Endothelial cell of umbilical vein (primary cell): ENCODE measurements around the gene TIGD1. TPM values are rescaled to one million over a fixed set of nuclear protein-coding genes. Genes with fewer than 3 reads are reported as not detected.

Experiments
- BruUV-seq: library from RNA; stranded (reverse); fragments of 400-500 nt; replicated peaks from 2 replicates; lab custom pipeline; 2021; lab: Mats Ljungman, UMichigan
- CTCF ChIA-PET: fragments of 300-600, 350-600 bp; sonication (Branson Sonifier 250); formaldehyde crosslinking; loops from one replicate; lab custom pipeline; 2021; ENCODE audit warnings: antibody characterized with exemption, inconsistent platforms; lab: Charles Lee
- POLR2A ChIA-PET: fragments of 300-600, 350-600 bp; sonication (Branson Sonifier 250); formaldehyde crosslinking; loops from one replicate; lab custom pipeline; 2021; ENCODE audit warnings: antibody characterized with exemption, inconsistent platforms; lab: Charles Lee
- DNase-seq: peaks from one replicate; pipeline ENCODE4 v3.0.0-alpha.2; 2011; ENCODE audit warnings: low read depth, low spot score
- FAIRE-seq: peaks from 2 replicates; lab custom pipeline; 2011; peaks lifted over from hg19 to GRCh38; lab: Jason Lieb, UNC
- H2AFZ ChIP-seq: 2 replicates; pipeline ENCODE4 v1.6.0; 2012; ENCODE audit warnings: low read depth, low read length, control low read depth, inconsistent platforms
- H3K27ac ChIP-seq: 2 replicates; pipeline ENCODE4 v1.5.1; 2011; ENCODE audit warnings: low read depth, mild to moderate bottlenecking, control low read depth, low read length, moderate library complexity; ENCODE audit not compliant: insufficient read depth
- H3K27me3 ChIP-seq, 2 experiments: 2 replicates each; pipeline versions ENCODE4 v1.6.0 to v1.6.1; 2011; ENCODE audit warnings: low read length in 2 of 2, mixed read lengths in 1 of 2; ENCODE audit not compliant: control insufficient read depth in 2 of 2, insufficient read depth in 2 of 2
- H3K36me3 ChIP-seq, 2 experiments: 2 replicates in 1 of 2; 3 replicates in 1 of 2; pipeline ENCODE4 v1.5.1; 2011; ENCODE audit warnings: low read length in 2 of 2, mild to moderate bottlenecking in 1 of 2, moderate library complexity in 1 of 2; ENCODE audit not compliant: control insufficient read depth in 2 of 2, insufficient read depth in 2 of 2; ENCODE audit errors: extremely low read depth in 1 of 2
- H3K4me1 ChIP-seq: 3 replicates; pipeline ENCODE4 v1.5.1; 2011; ENCODE audit warnings: mild to moderate bottlenecking, low read length; ENCODE audit not compliant: control insufficient read depth, insufficient read depth; ENCODE audit errors: extremely low read depth
- H3K4me2 ChIP-seq: 2 replicates; pipeline ENCODE4 v1.6.1; 2011; ENCODE audit warnings: low read length, control low read depth, mixed read lengths; ENCODE audit not compliant: insufficient read depth
- H3K4me3 ChIP-seq, 3 experiments: fragments of 200-600 bp in 1 of 3; sonication (generic), shearing (Covaris generic) in 1 of 3; replicated peaks in 1 of 3; 2 replicates each; pipeline ENCODE4 v1.5.1; 2011 to 2016; ENCODE audit warnings: control low read depth in 3 of 3, low read length in 3 of 3, mild to moderate bottlenecking in 2 of 3, inconsistent platforms in 1 of 3, low read depth in 1 of 3, moderate library complexity in 1 of 3; ENCODE audit not compliant: insufficient read depth in 1 of 3
- H3K79me2 ChIP-seq: 2 replicates; pipeline ENCODE4 v1.6.0; 2012; ENCODE audit warnings: low read length, inconsistent platforms; ENCODE audit not compliant: control insufficient read depth, insufficient read depth
- H3K9ac ChIP-seq: replicated peaks from 2 replicates; pipeline ENCODE3; 2011; ENCODE audit warnings: low read length, control low read depth; ENCODE audit not compliant: insufficient read depth; ENCODE audit errors: extremely low read depth
- H3K9me1 ChIP-seq: replicated peaks from 3 replicates; pipeline ENCODE4 v1.6.0; 2011; ENCODE audit warnings: mild to moderate bottlenecking, low read length; ENCODE audit not compliant: control insufficient read depth, insufficient read depth; ENCODE audit errors: extremely low read depth
- H3K9me3 ChIP-seq: replicated peaks from 2 replicates; pipeline ENCODE4 v1.5.1; 2012; ENCODE audit warnings: low read length, inconsistent platforms; ENCODE audit not compliant: control insufficient read depth, insufficient read depth
- H4K20me1 ChIP-seq: replicated peaks from 2 replicates; pipeline ENCODE3; 2011; ENCODE audit warnings: mild to moderate bottlenecking, low read length; ENCODE audit not compliant: control insufficient read depth, insufficient read depth; ENCODE audit errors: extremely low read depth
- CTCF ChIP-seq, 2 donors: IDR thresholded peaks; 1 replicate in 1 of 2; 2 replicates in 1 of 2; pipeline ENCODE4 v1.5.1; 2011; ENCODE audit warnings: low read length in 2 of 2, mild to moderate bottlenecking in 2 of 2, moderate library complexity in 2 of 2, control low read depth in 1 of 2, inconsistent platforms in 1 of 2, low read depth in 1 of 2; ENCODE audit not compliant: insufficient read depth in 1 of 2; ENCODE audit errors: extremely low read depth in 1 of 2
- EZH2 ChIP-seq: IDR thresholded peaks from 2 replicates; pipeline ENCODE4 v1.6.1; 2012; ENCODE audit warnings: borderline replicate concordance, low read depth, mild to moderate bottlenecking, moderate library complexity, low read length, inconsistent platforms; ENCODE audit not compliant: severe bottlenecking
- FOS ChIP-seq: IDR thresholded peaks from 2 replicates; pipeline ENCODE4 v1.6.1; 2011; ENCODE audit warnings: mild to moderate bottlenecking, low read length, moderate library complexity, borderline replicate concordance; ENCODE audit not compliant: insufficient read depth
- GATA2 ChIP-seq: IDR thresholded peaks from 2 replicates; pipeline ENCODE4 v1.7.0; 2011; ENCODE audit warnings: low read depth, mild to moderate bottlenecking, moderate library complexity, mixed read lengths, low read length; ENCODE audit not compliant: insufficient read length, insufficient read depth
- JUN ChIP-seq: IDR thresholded peaks from 2 replicates; pipeline ENCODE4 v1.6.1; 2011; ENCODE audit warnings: borderline replicate concordance, low read depth; ENCODE audit not compliant: insufficient read length, insufficient read depth
- MAX ChIP-seq: IDR thresholded peaks from 2 replicates; pipeline ENCODE4 v1.6.1; 2011; ENCODE audit not compliant: insufficient read depth, insufficient read length
- MYC ChIP-seq: IDR thresholded peaks from one replicate; pipeline ENCODE4 v1.6.1; 2011; ENCODE audit warnings: mild to moderate bottlenecking, low read depth, low read length
- POLR2A ChIP-seq: IDR thresholded peaks from 2 replicates; pipeline ENCODE4 v1.6.1; 2012; ENCODE audit warnings: low read depth, mild to moderate bottlenecking, control low read depth, low read length
- POLR2AphosphoS5 ChIP-seq: IDR thresholded peaks from 2 replicates; pipeline ENCODE4 v1.6.1; 2012; ENCODE audit warnings: low read depth, mild to moderate bottlenecking, control low read depth, low read length, moderate library complexity; ENCODE audit not compliant: insufficient read depth
- dilution Hi-C: fragments of 300-500 bp; cut with MboI; formaldehyde crosslinking; loops from one replicate; pipeline ENCODE4 v1.15.0; 2019; ENCODE audit warnings: low sequenced_read_pairs; ENCODE audit not compliant: extremely low pct_ligation_motif_present
- intact Hi-C: fragments of 100-400 bp; cut with micrococcal nuclease; formaldehyde crosslinking; loops from one replicate; pipeline ENCODE4 v1.10.0; 2022
- polyA plus RNA-seq, 4 experiments: library from polyadenylated mRNA; depleted of rRNA in 3 of 4; stranded (reverse) in 3 of 4; unstranded in 1 of 4; fragments of >200 nt; gene quantifications; 2 replicates each; pipeline versions ENCODE4 v1.2.1 to v1.2.3, GENCODE V29; 2011 to 2012; ENCODE audit warnings: missing spikeins in 1 of 4
- total RNA-seq: library from RNA; stranded (reverse); gene quantifications from 2 replicates; pipeline ENCODE4 v1.2.3, GENCODE V29; 2021

Gene TIGD1
- total and polyA plus RNA-seq, 2 donors (not counting 3 experiments of a cell fraction or from before 2014, with no cell fraction given), result 1.6 to 3.3 TPM

GRCh38 chr2:232574674-232575403, 24.5 kb upstream of the TIGD1 start:
- Histone ChIP-seq H3K36me3 (peaks cover 7 to 18% of the 10 kb centered on the region in 2 experiments), H3K4me1 (no peaks in the 10 kb centered on the region), H4K20me1 (no peaks in the 10 kb centered on the region), H3K27me3 (no peaks in the 10 kb centered on the region), H3K9me3 (no peaks in the 10 kb centered on the region), H3K4me2 (no peak overlapping the region), H3K9ac (no peak overlapping the region), H3K4me3 (no peak overlapping the region), H3K27ac (no peak overlapping the region), H3K9me1 (no peaks in the 10 kb centered on the region), H2AFZ (no peak overlapping the region), H3K79me2 (no peaks in the 10 kb centered on the region)
- dilution Hi-C loops, result no loop called here
- no peak for FAIRE-seq
- intact Hi-C loops, result no loop called here
- BruUV-seq, result no TSS peak
- no peak for TF ChIP-seq FOS
- TF ChIP-seq JUN, result no peak
- no peak for TF ChIP-seq EZH2
- no peak for TF ChIP-seq MYC
- no peak for TF ChIP-seq POLR2AphosphoS5
- no peak for TF ChIP-seq GATA2
- TF ChIP-seq POLR2A, result no peak
- no peak for TF ChIP-seq MAX
- no peak for TF ChIP-seq CTCF (IDR thresholded peaks at IDR 0.05; ENCODE audit: extremely low read depth in 1 of 2, insufficient read depth in 1 of 2, low read depth in 1 of 2, low read length in 2 of 2)
- no peak for DNase-seq
- ChIA-PET POLR2A (no interaction called here), CTCF (interaction anchor here (0.7 kb wide), 1 partner anchor 874 kb away, joined by 3 read pairs; no protein-coding TSS in a partner anchor)
